Measurements from ENCODE around the gene MAGOHB.
A peak's percentile ranks its signal among the peaks of the same experiment; 100 is the strongest.
"Not testable (repeated sequence)": the region's sequence is repeated elsewhere in the genome, so short reads cannot be mapped to it uniquely, and the experiment has no call there.

The MAGOHB gene

GRCh38 chr12:10601860-10602259, 11.5 kb downstream of the MAGOHB start:
- TF ChIP-seq, protein P1, sequence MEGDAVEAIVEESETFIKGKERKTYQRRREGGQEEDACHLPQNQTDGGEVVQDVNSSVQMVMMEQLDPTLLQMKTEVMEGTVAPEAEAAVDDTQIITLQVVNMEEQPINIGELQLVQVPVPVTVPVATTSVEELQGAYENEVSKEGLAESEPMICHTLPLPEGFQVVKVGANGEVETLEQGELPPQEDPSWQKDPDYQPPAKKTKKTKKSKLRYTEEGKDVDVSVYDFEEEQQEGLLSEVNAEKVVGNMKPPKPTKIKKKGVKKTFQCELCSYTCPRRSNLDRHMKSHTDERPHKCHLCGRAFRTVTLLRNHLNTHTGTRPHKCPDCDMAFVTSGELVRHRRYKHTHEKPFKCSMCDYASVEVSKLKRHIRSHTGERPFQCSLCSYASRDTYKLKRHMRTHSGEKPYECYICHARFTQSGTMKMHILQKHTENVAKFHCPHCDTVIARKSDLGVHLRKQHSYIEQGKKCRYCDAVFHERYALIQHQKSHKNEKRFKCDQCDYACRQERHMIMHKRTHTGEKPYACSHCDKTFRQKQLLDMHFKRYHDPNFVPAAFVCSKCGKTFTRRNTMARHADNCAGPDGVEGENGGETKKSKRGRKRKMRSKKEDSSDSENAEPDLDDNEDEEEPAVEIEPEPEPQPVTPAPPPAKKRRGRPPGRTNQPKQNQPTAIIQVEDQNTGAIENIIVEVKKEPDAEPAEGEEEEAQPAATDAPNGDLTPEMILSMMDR (IDR thresholded peaks at IDR 0.05; ENCODE audit: low read depth, low read length) = no peak
- no peak overlapping the region for H3K4me3 ChIP-seq (replicated peaks in 1 of 2; ENCODE audit: low read depth in 2 of 2, low read length in 2 of 2)
- DNase-seq (ENCODE audit: low read depth in 2 of 2) = no peak

DNA sequence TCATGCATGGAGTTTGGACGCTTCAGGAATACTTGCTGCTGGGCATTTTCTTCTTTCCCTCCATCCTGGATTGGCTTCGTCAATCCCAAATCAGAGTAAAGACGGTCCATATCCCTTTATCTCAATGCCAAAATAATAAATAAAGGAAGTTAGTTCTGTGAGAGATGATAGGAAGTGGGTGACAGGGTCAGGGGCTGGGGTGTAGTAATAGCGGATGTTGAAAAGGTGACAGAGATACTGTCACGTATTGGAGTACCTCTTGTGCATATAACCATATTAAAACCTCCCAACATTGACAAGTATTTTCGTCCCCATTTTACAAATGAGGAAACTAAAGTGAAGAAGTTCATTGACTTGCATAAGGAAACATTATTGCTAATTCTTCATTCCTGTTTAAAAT, 12.4 kb downstream of the MAGOHB start:
- TF ChIP-seq, protein P1 (IDR thresholded peaks at IDR 0.05; ENCODE audit: low read depth, low read length) = no peak
- H3K4me3 ChIP-seq (replicated peaks in 1 of 2; ENCODE audit: low read depth in 2 of 2, low read length in 2 of 2) = no peak overlapping the region
- no peak for DNase-seq (ENCODE audit: low read depth in 2 of 2)

- TF ChIP-seq, protein P1 (IDR thresholded peaks at IDR 0.05; ENCODE audit: low read depth, low read length) = no peak
- no peak overlapping the region for H3K4me3 ChIP-seq (replicated peaks in 1 of 2; ENCODE audit: low read depth in 2 of 2, low read length in 2 of 2)
- no peak for DNase-seq (ENCODE audit: low read depth in 2 of 2)
These were observed 17.5 kb downstream of the MAGOHB start for GRCh38 chr12:10595881-10596280.

DNA sequence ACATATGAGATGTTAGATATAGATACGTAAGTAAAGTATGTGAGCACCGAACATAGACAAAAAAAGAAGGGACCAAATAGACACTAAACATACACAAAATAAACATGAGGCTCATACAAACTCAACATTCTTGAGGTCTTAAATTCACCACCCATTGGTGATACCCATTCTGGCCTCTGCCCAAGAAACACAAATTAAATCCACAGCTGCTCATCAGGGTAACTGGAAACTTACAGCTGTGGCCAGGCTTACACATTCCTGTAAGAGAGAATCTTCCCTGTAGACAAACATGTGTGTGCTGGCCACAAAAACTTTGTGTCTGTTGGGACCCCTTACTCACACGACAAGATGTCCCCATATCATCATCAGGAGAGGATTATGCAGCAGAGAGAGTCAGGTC, 22.4 kb downstream of the MAGOHB start:
- H3K4me3 ChIP-seq (replicated peaks in 1 of 2; ENCODE audit: low read depth in 2 of 2, low read length in 2 of 2) = no peak overlapping the region
- TF ChIP-seq, protein P1 (IDR thresholded peaks at IDR 0.05; ENCODE audit: low read depth, low read length) = no peak
- DNase-seq (ENCODE audit: low read depth in 2 of 2) = no peak

DNA sequence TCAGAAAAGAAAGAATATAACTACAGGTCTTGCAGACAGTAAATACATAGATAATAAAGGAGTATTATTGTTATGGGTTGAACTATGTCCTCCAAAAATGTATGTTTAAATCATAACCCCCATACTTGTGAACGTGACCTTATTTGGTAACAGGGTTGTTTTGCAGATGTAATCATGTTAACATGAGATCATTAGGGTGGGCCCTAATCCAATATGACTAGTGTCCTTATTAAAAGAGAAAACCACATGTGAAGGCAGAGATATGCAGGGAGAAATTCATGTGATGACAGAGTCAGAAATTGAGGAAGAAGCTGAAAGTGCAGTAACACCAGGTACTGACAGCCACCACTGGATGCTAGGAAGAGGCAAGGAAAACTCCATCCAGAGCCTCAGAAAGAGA, 29.0 kb downstream of the MAGOHB start:
- no peak overlapping the region for H3K4me3 ChIP-seq (replicated peaks in 1 of 2; ENCODE audit: low read depth in 2 of 2, low read length in 2 of 2)
- peak in 1 of 2 donors; percentile 25 for DNase-seq (ENCODE audit: low read depth in 2 of 2)
- TF ChIP-seq, protein P1 (IDR thresholded peaks at IDR 0.05; ENCODE audit: low read depth, low read length) = no peak

DNA sequence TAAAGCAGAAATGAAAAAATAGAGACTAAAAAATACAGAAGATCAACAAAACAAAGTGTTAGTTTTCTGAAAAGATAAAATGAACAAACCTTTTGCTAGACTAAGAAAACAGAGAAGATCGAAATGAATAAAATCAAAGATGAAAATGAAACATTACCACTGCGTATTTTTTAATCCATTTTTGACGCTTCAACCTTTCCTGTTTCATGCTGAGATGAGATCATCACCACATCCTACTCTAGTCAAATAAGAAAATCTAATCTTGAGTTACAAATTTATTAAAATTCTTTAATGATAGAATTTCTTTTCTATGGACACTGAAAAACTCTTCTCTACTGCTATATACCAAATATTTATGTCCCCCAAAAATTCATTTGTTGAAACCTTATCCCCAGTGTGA, 30.7 kb downstream of the MAGOHB start:
- TF ChIP-seq, protein P1 (IDR thresholded peaks at IDR 0.05; ENCODE audit: low read depth, low read length) = no peak
- DNase-seq (ENCODE audit: low read depth in 2 of 2) = no peak
- no peak overlapping the region for H3K4me3 ChIP-seq (replicated peaks in 1 of 2; ENCODE audit: low read depth in 2 of 2, low read length in 2 of 2)

DNA sequence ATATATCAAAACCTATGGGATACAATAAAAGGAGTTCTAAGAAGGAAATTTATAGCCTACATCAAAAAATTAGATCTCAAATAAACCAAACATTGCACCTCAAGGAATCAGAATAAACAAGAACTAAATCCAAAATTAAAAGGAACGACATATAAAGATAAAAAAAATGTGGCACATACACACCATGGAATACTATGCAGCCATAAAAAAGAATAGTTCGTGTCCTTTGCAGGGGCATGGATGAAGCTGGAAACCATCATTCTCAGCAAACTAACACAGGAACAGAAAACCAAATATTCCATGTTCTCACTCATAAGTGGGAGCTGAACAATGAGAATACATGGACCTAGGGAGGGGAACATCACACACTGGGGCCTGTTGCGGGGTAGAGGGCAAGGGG, 31.3 kb downstream of the MAGOHB start:
- not testable (repeated sequence) for DNase-seq (ENCODE audit: low read depth in 2 of 2); H3K4me3 ChIP-seq (replicated peaks in 1 of 2; ENCODE audit: low read depth in 2 of 2, low read length in 2 of 2)

Data from cardiac fibroblast (primary cell).